Sigmoid colon (tissue), 4 donors: Measurements from ENCODE around the gene DMTF1.

ENCODE experiments used
- CTCF ChIP-seq, 4 experiments: fragments of 450-650 bp in 3 of 4; fragments of 200-600 bp in 1 of 4; IDR thresholded peaks; one replicate each; pipeline ENCODE4 v1.5.1; 2016 to 2019; ENCODE audit warnings: antibody characterized with exemption in 4 of 4, mild to moderate bottlenecking in 3 of 4, moderate library complexity in 2 of 4
- POLR2AphosphoS5 ChIP-seq, 4 donors: sonication (generic); formaldehyde crosslinking; IDR thresholded peaks; one replicate each; pipeline ENCODE4 v1.6.1; 2017; ENCODE audit warnings: antibody characterized with exemption in 4 of 4

DNA sequence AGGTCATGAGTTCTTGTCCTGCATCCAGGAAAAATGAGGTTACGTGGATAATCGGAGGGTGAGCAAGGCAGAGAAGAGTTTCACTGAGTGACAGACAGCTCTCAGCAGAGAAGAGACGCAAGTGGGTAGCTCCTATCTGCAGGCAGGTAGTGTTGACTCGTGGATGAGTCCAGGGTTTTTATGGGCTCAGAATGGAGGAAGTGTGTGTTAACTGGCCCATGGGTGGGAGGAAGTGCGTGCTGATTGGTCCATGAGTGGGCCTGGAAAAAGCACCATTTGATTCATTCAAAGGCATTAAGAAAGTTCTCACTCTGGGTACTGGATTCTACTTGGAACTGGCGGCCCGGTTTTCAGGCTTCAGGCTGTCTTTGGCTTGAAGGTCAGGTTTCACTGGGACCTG lies 4.8 kb upstream of the DMTF1 start:
- TF ChIP-seq CTCF (IDR thresholded peaks at IDR 0.05) (no peak), POLR2AphosphoS5 (IDR thresholded peaks at IDR 0.05) (no peak)
